PC-3 (cell line): ENCODE results near the gene IRX6. TPM values are rescaled to one million over a fixed set of nuclear protein-coding genes. Genes with fewer than 3 reads are reported as not detected.

Source experiments
- ATAC-seq: fragments of 200-7000 bp; cut with Tn5 transposase; 2 replicates; pipeline ENCODE4 v1.9.1; 2020; ENCODE audit warnings: mild to moderate bottlenecking, moderate library complexity
- BruUV-seq: library from RNA; stranded (reverse); fragments of 400-500 nt; replicated peaks from 2 replicates; lab custom pipeline; 2021; lab: Mats Ljungman, UMichigan
- CTCF ChIA-PET: fragments of 300-600 bp; sonication (Branson Sonifier 250); formaldehyde crosslinking; loops from one replicate; lab custom pipeline; 2022; ENCODE audit warnings: antibody characterized with exemption; lab: Charles Lee
- POLR2A ChIA-PET: fragments of 300-600 bp; sonication (Branson Sonifier 250); formaldehyde crosslinking; loops from one replicate; lab custom pipeline; 2022; ENCODE audit warnings: antibody characterized with exemption; ENCODE audit not compliant: unreplicated experiment; lab: Charles Lee
- DNase-seq: peaks from one replicate; pipeline ENCODE4 v3.0.0-alpha.2; 2015
- H2AFZ ChIP-seq: fragments of 300-600 bp; sonication (generic); 2 replicates; pipeline ENCODE4 v1.6.0; 2016; ENCODE audit warnings: antibody characterized with exemption, low read length
- H3F3A ChIP-seq: fragments of 300-600 bp; sonication (generic); one replicate; pipeline ENCODE4 v1.6.0; 2017; ENCODE audit warnings: antibody characterized with exemption, low read length, control low read depth, mild to moderate bottlenecking; ENCODE audit not compliant: unreplicated experiment
- H3K27ac ChIP-seq: fragments of 300-600 bp; sonication (generic); 2 replicates; pipeline ENCODE4 v1.5.1; 2016; ENCODE audit warnings: mild to moderate bottlenecking, low read length
- H3K27me3 ChIP-seq: fragments of 300-600 bp; sonication (generic); 2 replicates; pipeline ENCODE4 v1.6.1; 2016; ENCODE audit warnings: low read length, mixed read lengths
- H3K36me3 ChIP-seq: fragments of 300-600 bp; sonication (generic); 2 replicates; pipeline ENCODE4 v1.6.1; 2016; ENCODE audit warnings: low read depth, mixed run types, low read length, mixed read lengths
- H3K4me1 ChIP-seq: fragments of 300-600 bp; sonication (generic); 2 replicates; pipeline ENCODE4 v1.5.1; 2016; ENCODE audit warnings: low read length; ENCODE audit not compliant: insufficient read depth
- H3K4me2 ChIP-seq: fragments of 300-600 bp; sonication (generic); 2 replicates; pipeline ENCODE4 v1.6.0; 2016; ENCODE audit warnings: low read length
- H3K4me3 ChIP-seq: fragments of 300-600 bp; sonication (generic); 2 replicates; pipeline ENCODE4 v1.5.1; 2016; ENCODE audit warnings: mild to moderate bottlenecking, low read length, mixed read lengths
- H3K79me2 ChIP-seq: fragments of 300-600 bp; sonication (generic); 2 replicates; pipeline ENCODE4 v1.6.1; 2017; ENCODE audit warnings: low read length, mixed read lengths
- H3K9ac ChIP-seq: fragments of 300-600 bp; sonication (generic); 2 replicates; pipeline ENCODE4 v1.6.0; 2016; ENCODE audit warnings: mild to moderate bottlenecking, low read length
- H3K9me2 ChIP-seq: fragments of 300-600 bp; sonication (generic); replicated peaks from 2 replicates; pipeline ENCODE4 v1.6.1; 2016; ENCODE audit warnings: mixed run types, low read length, mixed read lengths
- H3K9me3 ChIP-seq: fragments of 300-600 bp; sonication (generic); 2 replicates; pipeline ENCODE4 v1.6.1; 2016; ENCODE audit warnings: low read length, mixed read lengths
- H4K20me1 ChIP-seq: fragments of 300-600 bp; sonication (generic); 2 replicates; pipeline ENCODE4 v1.6.1; 2016; ENCODE audit warnings: low read length, mixed read lengths
- CTCF ChIP-seq: fragments of 300-600 bp; sonication (generic); conservative IDR thresholded peaks from 2 replicates; pipeline ENCODE4 v1.5.1; 2017; ENCODE audit warnings: antibody characterized with exemption, low read depth, mild to moderate bottlenecking, low read length
- EZH2 ChIP-seq: fragments of 300-600 bp; sonication (generic); IDR thresholded peaks from one replicate; pipeline ENCODE4 v1.6.1; 2017; ENCODE audit warnings: antibody characterized with exemption, mild to moderate bottlenecking, low read length; ENCODE audit not compliant: unreplicated experiment
- EZH2phosphoT487 ChIP-seq: fragments of 300-600 bp; sonication (generic); IDR thresholded peaks from 2 replicates; pipeline ENCODE4 v1.6.1; 2018; ENCODE audit warnings: mild to moderate bottlenecking, antibody characterized with exemption, low read length, borderline replicate concordance
- intact Hi-C: fragments of 100-400 bp; cut with micrococcal nuclease; formaldehyde crosslinking; loops from 2 replicates; pipeline ENCODE4 v1.9.0; 2023
- total RNA-seq: library from RNA; depleted of rRNA; stranded (reverse); fragments of >200 nt; gene quantifications from 2 replicates; pipeline ENCODE4 v1.2.3, GENCODE V29; 2014

Gene IRX6
- total RNA-seq, 1 experiment from 2014 or later, result not detected

GRCh38 chr16:55294129-55294528 lies 29.9 kb upstream of the IRX6 start:
- ATAC-seq (no peak), DNase-seq (peak; percentile 1)
- Histone ChIP-seq H3K9me2 (no peaks in the 10 kb centered on the region), H3K9me3 (no peaks in the 10 kb centered on the region), H3K9ac (no peak overlapping the region), H2AFZ (no peak overlapping the region), H4K20me1 (no peaks in the 10 kb centered on the region), H3K27ac (no peak overlapping the region), H3K36me3 (no peaks in the 10 kb centered on the region), H3K4me2 (no peak overlapping the region), H3K79me2 (no peaks in the 10 kb centered on the region), H3K4me1 (no peaks in the 10 kb centered on the region), H3K27me3 (no peaks in the 10 kb centered on the region), H3F3A (no peaks in the 10 kb centered on the region), H3K4me3 (no peak overlapping the region)
- POLR2A ChIA-PET, result no interaction called here
- TF ChIP-seq EZH2phosphoT487 (no peak), EZH2 (no peak), CTCF (no peak; the same call in 1 of the 2 replicates)
- intact Hi-C loops, result no loop called here
- BruUV-seq, result no TSS peak
- CTCF ChIA-PET, result no interaction called here

GRCh38 chr16:55294931-55295342 lies 29.1 kb upstream of the IRX6 start:
- no peaks in the 10 kb centered on the region for H3K27me3 ChIP-seq
- H4K20me1 ChIP-seq, result no peaks in the 10 kb centered on the region
- no peaks in the 10 kb centered on the region for H3F3A ChIP-seq
- no peak for ATAC-seq
- H3K4me2 ChIP-seq, result no peak overlapping the region
- H3K27ac ChIP-seq, result no peak overlapping the region
- intact Hi-C loops, result no loop called here
- DNase-seq, result no peak
- H3K4me3 ChIP-seq, result no peak overlapping the region
- BruUV-seq, result no TSS peak
- no peaks in the 10 kb centered on the region for H3K9me3 ChIP-seq
- no peak for TF ChIP-seq EZH2
- TF ChIP-seq CTCF, result no peak
- H3K9me2 ChIP-seq, result no peaks in the 10 kb centered on the region
- H3K4me1 ChIP-seq, result no peaks in the 10 kb centered on the region
- no peaks in the 10 kb centered on the region for H3K36me3 ChIP-seq
- no peak overlapping the region for H2AFZ ChIP-seq
- ChIA-PET CTCF (no interaction called here), POLR2A (no interaction called here)
- no peaks in the 10 kb centered on the region for H3K79me2 ChIP-seq
- no peak overlapping the region for H3K9ac ChIP-seq

GRCh38 chr16:55297062-55297909 lies 26.7 kb upstream of the IRX6 start:
- CTCF ChIA-PET, result no interaction called here
- Histone ChIP-seq H3K27ac (no peak overlapping the region), H3F3A (no peaks in the 10 kb centered on the region), H3K27me3 (peaks cover 19% of the 10 kb centered on the region; the same call in 1 of the 2 replicates), H4K20me1 (no peaks in the 10 kb centered on the region), H3K9me2 (no peaks in the 10 kb centered on the region), H3K36me3 (no peaks in the 10 kb centered on the region), H3K9ac (no peak overlapping the region), H3K79me2 (no peaks in the 10 kb centered on the region), H3K9me3 (no peaks in the 10 kb centered on the region), H2AFZ (no peak overlapping the region), H3K4me3 (no peak overlapping the region), H3K4me2 (no peak overlapping the region), H3K4me1 (no peaks in the 10 kb centered on the region)
- DNase-seq (peak; percentile 65), ATAC-seq (no peak)
- no TSS peak for BruUV-seq
- no peak for TF ChIP-seq CTCF
- TF ChIP-seq EZH2, result no peak
- TF ChIP-seq EZH2phosphoT487, result no peak
- POLR2A ChIA-PET, result no interaction called here
- intact Hi-C loops, result no loop called here
